Globus pallidus (tissue), 1 donor: ENCODE measurements around the gene VWA5A.
"Not testable (repeated sequence)": the region's sequence is repeated elsewhere in the genome, so short reads cannot be mapped to it uniquely, and the experiment has no call there.

ENCODE experiments used
- DNase-seq: peaks from one replicate; pipeline ENCODE4 v3.0.0-alpha.2; 2015; ENCODE audit warnings: low spot score

VWA5A gene

DNA sequence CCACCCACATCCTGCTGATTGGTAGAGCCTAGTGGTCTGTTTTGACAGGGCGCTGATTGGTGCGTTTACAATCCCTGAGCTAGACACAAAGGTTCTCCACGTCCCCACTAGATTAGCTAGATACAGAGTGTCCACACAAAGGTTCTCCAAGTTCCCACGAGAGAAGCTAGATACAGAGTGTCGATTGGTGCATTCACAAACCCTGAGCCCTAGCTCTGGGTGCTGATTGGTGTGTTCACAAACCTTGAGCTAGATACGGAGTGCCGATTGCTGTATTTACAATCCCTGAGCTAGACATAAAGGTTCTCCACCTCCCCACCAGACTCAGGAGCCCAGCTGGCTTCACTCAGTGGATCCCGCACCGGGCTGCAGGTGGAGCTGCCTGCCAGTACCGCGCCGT is 55.1 kb downstream of the VWA5A start:
- DNase-seq, result not testable (repeated sequence)

DNA sequence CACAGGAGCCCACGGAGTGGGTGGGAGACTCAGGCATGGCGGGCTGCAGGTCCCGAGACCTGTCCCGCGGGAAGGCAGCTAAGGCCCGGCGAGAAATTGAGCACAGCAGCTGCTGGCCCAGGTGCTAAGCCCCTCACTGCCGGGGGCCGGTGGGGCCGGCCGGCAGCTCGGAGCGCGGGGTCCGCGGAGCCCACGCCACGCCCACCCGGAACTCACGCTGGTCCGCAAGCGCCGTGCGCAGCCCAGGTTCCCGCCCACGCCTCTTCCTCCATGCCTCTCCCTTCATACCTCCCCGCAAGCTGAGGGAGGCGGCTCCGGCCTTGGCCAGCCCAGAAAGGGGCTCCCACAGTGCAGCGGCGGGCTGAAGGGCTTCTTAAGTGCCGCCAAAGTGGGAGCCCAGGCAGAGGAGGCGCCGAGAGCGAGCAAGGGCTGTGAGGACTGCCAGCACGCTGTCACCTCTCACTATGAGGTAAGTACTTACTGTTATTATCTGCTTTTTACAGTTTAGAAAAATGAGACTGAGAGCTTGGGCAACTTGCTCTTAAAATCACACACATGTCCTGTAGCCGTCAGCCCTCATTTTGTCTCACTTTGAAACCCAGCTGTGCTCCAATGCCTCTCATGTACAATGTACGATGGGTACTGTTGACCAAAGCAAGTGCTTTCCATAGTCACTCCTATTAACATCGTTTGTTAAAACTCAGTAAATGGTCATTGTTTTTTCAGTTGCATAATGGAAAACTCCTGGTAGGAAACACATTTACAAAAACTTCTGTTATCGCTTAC is 55.7 kb downstream of the VWA5A start:
- no peak for DNase-seq

DNA sequence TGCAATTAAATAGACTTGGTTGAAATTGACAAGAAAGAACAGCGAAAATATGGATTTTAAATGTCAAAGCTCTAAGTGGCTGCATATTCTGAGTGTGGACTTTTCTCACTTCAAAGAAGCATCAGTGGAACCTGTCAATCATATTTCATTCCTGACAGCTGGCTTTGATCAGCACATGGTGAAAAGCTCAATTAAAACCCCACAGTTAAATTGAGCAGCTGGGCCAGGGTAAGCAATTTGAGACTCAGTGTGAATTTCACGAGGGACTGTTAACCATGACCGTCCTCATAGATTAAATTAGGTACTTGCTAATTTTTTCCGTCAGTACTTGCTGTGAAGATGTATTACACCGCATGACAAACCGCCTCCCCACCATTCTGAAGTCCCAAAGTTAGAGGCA is 56.9 kb downstream of the VWA5A start:
- no peak for DNase-seq

DNA sequence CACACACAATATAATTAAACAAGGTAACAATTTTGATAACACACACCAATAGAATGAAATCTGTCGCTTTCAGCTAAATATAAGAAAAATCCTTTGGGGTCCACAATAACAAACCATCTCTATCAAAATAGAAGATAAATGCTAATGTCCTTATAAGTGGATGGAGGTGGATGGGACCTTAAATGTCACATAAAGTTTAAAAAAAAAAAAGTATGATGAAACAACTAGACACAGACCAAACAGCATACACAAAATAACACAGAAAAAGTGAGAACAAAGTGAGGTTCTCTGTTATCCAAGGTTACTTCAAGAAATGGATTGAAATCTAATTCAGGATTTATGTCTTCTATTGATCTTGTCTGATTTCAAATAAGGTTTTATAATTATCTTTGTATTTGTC is 57.3 kb downstream of the VWA5A start:
- DNase-seq, result no peak

DNA sequence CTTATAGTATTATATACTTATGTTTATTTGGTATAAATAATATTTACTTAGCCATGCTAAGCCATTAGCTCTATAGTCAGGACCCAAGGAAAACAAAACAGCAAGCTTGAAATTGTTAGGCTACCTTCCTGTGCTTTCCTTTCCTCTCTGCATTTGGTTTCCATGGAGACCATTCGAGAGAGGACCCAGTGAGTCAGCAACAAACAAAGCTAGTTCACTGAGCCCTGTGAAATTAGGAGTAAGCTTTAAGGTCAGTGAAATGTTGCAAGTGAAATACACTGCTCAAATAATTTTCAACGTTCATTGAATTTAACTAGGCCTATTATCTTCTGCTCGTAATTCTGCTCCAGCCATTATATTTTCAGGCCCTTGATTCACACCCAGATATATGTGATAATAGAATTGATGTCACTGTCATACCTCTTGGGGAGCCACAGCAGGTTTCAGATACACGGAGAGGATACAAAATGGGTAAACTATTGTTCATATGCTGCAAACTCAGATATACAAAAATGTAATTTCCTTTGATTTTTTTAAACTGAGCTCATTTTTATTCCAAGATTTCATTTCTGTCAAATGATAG is 58.8 kb downstream of the VWA5A start:
- peak; percentile 6 for DNase-seq

DNA sequence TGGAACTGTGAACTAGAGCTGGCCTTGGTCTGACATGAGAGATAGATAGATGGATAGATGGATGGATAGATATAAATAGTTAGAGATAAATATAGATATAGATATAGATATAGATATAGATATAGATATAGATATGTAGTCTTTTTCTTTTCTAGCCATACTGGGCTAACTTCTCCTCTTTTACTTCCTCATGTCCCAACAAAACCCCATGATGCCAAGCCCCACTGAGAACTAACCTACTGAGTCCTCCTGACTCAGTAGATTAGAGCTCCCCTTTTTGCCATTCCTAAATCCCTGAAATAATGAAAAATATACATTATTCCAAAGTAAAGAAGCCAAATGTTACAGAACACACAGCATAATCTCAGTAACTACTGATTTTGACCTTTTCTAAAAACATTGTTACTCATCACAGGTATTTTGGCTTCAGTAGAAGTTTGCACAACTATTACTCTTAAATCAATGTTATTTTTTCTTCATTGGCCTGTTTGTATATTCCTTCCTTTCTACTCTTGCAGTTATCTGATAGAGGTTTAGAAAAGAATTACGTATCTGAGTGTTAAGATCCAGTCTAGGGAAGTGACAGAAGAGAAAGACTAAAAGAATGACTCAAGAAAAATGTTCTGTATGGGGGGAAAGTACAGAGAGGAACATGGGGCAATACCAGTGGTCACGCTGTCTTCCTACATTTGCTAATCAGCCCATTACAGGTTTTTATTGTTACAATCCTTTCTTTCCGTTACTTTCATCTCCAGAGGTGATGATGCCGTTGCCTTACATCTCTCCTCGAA is 61.9 kb downstream of the VWA5A start:
- DNase-seq, result no peak

DNA sequence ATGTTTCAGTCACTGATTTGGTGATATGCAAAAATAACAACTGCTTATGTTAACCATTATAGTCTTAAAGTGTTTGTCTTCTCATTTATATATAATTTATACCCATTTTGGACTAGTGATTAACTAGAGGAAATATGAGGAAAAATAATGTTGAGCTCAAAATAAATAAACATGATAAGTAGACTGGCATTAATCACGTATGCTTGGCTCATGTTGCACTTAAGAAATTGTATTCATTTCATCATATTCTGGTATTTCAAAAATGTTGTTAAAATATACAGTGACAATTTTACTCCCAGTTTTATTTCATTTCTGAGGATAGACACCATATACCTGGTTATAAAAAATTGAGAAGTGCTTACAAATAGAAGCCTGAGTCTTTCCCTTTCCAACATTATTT is 64.1 kb downstream of the VWA5A start:
- DNase-seq, result no peak

DNA sequence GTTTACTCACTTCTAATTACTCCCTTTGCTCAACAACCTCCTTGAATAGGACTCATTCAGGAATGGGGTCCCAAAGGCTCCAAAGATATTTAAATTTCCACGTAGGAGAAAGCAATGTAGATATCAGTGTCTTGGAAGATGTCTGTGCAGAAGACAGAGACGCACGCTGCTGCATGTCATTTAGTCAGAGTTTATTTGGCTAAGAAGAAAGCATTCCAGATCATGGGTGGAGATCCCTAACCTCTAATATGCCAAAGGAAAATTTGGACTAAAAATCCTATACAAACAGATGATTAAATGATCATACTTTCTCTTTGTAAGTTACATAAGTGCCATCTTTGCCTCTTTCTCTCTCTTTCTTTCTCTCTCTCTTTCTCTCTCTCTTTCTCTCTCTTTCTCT is 67.8 kb downstream of the VWA5A start, which contains the start of gene OR10D3:
Gene OR10D3, plus strand, starts transcription at position 278 of the 400 bp plus-strand sequence. CDS start 1,925 bp downstream, outside the sequence.
- no peak for DNase-seq

DNA sequence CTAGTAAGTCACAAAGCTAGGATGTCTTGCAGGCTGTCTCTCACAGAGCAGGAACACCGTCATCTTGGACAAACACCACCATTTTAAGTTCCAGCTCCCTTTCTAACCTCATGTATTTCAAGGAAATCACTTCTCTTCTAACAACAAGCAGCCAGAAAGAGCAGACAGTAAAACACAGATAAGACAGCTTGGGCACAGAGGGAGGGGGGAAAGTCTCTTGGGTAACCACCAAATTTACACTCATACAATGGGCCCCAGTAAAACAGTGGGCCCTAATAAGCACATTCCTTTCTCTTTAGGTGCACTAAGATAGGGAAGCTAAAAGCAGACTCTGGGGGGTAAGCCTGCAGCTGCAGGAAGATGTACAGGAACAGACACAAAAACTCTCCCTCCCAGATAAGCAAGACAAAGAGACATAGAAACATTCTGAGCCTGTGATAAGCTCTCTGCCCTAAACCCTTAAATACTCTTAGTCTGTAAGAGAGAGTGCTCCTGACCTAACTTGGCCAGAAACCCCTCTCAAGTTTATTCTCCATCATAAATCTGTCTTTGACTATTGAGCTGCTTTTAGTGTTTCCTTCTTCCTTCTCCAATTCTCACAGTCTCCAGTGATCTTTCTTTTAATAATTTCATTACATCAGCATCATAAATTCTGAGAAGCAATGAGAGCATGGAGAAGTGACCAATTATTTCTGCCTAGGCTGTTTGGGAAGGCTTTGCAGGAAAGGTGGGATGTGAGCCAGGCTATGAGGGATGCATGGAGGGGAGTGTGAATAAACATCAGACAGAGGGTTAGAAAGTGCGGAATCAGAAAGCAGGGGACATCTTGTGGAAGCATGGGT is 75.3 kb downstream of the VWA5A start:
- DNase-seq, result no peak

DNA sequence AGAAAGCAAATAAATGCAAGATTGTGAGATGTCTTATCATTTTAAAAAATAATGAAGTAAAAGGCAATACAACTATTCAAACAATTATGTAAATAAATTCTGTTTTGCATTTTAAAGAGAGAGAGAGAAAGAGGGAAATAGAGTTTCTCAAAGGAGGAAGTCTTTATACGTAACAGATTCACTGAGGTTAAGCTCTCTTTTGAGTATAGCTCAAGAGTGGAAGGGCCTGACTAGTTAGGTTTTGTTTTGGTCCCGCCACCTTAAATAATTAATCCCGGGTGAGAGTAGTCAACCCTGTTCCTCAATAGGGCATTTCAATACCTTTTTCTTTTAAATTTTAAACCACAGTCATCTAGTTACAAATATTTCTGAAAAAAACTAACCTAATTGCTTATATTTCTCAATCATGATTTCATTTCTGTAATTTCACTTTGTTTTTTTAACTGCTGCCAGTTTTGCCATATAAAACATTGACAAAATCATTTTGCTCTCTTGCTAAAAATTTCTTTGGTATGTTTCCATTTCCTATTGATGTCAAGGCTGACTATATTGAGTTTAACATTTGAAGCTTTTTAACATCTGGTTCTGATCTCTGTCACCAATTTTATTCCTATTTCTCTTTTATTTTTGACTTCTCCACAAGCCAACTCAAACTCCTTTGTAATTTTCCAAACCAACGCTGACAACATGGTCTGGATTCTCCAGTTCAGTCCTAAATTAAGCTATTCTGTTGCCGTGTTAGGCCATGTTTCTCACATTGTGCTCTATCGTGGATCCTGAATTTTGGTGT is 78.2 kb downstream of the VWA5A start:
- no peak for DNase-seq

DNA sequence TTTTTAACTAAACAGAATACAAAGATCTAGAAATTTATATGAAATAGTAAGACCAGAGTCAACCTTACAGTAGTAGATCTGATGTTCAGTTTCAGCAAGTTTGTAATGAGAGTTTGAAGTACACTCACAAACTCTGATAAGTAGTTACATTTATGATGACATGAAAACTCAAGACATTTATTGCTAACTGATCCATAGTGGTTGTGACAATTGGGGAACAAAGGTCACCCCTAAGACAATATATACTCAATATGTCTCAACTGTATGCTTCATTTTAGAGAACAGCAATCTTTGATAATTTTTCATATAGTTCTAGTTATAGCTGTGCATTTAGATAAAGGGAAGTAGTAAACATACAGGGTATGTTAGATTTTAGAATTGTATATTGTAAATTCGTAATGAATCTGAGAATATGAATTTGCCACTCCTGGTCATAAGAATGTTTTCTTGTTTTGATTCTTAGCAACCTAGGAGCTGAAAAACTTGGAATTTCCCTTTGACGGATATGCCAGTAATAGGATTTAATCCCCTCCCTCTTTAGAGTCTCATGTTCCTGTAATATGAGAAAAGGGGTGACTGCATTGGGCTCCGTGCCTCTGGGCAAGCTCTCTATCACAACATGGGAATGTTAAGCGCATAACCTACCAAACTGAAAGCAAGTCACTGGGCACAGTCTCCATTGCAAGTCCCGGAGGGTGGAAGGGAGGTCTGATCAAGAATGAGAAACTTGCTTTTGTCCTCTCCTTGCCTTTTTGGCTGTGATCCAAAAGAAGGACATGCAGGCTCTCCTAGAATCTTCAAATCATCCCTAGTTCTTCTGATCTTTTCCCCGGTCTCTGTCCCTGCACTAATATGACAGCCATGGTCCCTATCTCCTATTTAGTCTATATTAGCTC is 79.3 kb downstream of the VWA5A start:
- DNase-seq, result no peak

DNA sequence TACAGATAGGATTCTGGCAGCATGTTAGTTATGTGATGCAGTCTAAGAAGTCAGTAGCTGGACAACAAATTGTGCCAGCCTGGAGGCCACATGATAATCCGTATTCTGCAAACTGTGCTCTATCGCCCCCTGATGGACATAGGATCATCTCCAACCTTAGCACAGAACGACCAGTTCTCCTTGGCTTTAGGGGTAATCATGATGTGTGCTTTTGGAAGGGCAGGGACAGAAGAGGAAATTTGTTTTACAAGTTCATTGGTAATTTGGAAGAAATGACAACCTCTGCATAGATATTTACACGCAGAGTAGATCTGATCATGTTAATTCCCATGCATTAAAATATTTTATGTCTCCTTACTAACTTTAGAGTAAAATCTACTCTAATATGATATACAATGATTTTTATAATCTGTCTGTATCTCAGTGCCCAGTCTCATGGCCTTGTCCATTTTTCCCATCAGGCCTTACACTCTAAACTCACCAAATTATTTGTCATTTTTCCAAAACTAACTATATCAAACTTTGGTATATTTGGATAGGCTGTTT is 80.0 kb downstream of the VWA5A start:
- DNase-seq, result peak; percentile 8
